SH-SY5Y (cell line): ENCODE data around the gene PRRX1.

ENCODE experiments used
- GATA2 ChIP-seq: IDR thresholded peaks from 2 replicates; pipeline ENCODE4 v1.6.1; 2011; ENCODE audit warnings: mild to moderate bottlenecking, low read depth, low read length
- GATA3 ChIP-seq: IDR thresholded peaks from 2 replicates; pipeline ENCODE4 v1.6.1; 2011; ENCODE audit warnings: low read depth, mild to moderate bottlenecking, low read length, moderate library complexity

- TF ChIP-seq GATA2, result no peak
- TF ChIP-seq GATA3, result no peak
Observed at GRCh38 chr1:170703591-170703990, 39.7 kb downstream of the PRRX1 start.
